A673 (cell line): ENCODE data around the gene CASZ1.

Experiments used
- EZH2 ChIP-seq: fragments of 200-600 bp; sonication (generic); IDR thresholded peaks from 2 replicates; pipeline ENCODE4 v1.6.1; 2017; ENCODE audit warnings: borderline replicate concordance, low read depth, mild to moderate bottlenecking, mixed read lengths, antibody characterized with exemption, low read length; ENCODE audit not compliant: poor library complexity, severe bottlenecking
- TF ChIP-seq, protein P1 (sequence below): fragments of 300-800, 200-600 bp; sonication (generic); conservative IDR thresholded peaks from 2 replicates; pipeline ENCODE4 v1.5.1; 2017; ENCODE audit warnings: low read depth, mild to moderate bottlenecking, antibody characterized with exemption, low read length, moderate library complexity, mixed read lengths

- no peak for TF ChIP-seq EZH2
- TF ChIP-seq, protein P1, sequence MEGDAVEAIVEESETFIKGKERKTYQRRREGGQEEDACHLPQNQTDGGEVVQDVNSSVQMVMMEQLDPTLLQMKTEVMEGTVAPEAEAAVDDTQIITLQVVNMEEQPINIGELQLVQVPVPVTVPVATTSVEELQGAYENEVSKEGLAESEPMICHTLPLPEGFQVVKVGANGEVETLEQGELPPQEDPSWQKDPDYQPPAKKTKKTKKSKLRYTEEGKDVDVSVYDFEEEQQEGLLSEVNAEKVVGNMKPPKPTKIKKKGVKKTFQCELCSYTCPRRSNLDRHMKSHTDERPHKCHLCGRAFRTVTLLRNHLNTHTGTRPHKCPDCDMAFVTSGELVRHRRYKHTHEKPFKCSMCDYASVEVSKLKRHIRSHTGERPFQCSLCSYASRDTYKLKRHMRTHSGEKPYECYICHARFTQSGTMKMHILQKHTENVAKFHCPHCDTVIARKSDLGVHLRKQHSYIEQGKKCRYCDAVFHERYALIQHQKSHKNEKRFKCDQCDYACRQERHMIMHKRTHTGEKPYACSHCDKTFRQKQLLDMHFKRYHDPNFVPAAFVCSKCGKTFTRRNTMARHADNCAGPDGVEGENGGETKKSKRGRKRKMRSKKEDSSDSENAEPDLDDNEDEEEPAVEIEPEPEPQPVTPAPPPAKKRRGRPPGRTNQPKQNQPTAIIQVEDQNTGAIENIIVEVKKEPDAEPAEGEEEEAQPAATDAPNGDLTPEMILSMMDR: no peak
These were observed 118.7 kb downstream of the CASZ1 start for GRCh38 chr1:10677491-10678391.
